HG02571 (cell line): ENCODE measurements around the gene MED7.

Experiments
- ATAC-seq: cut with Tn5 transposase; IDR thresholded peaks from one replicate; pipeline ENCODE4 v1.9.1; 2021; ENCODE audit warnings: mild to moderate bottlenecking, moderate library complexity; ENCODE audit not compliant: unreplicated experiment

Gene MED7

GRCh38 chr5:157164521-157164920 lies 21.9 kb upstream of the MED7 start:
- ATAC-seq, result no peak

DNA sequence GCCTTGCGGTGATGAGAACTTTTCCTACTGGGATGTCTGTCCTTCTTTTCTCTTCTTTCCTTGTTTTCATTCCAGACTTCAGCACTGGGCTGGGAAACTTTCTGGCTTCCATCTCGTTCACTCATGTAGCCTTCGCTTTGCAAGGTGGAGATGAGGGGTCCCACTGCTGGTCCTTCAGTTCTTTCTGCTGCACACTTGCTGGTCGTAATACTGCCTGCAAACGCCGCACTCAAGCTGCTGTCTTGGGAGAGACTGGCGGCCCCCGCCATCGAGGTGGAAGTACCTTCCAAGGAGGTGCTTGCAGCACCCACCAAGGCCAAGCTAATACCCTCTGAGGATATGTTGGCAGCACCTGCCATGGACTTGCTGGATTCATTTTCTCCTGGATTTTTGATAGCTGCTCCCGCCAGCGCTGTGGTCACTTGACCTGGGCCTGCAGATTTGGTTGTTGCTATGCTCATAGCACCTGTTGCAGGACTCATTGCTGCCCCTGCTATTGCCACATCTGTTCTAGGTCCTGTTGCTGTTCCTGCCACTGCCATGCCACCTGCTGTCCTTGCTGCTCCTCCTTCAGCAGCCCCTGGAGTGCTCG lies 20.4 kb upstream of the MED7 start:
- no peak for ATAC-seq

DNA sequence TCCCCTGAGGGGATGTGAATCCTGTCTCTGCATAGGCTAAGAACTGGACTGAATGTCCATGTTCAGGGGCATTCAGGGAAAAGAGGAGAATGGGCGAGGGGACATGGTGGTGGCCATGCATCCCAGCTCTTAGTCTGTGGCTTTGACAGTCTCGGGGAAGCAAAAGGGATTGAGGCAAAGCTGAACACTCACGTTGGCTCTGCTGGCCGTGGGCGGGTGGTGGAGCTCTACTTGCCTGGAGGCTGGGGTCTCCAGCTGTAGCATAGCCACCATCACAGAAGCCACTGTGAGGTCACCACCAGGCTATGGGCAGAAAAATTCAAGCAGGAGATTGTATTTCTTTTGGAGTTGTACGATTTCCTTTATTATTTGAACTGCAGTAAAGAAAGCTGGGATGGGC lies 19.3 kb upstream of the MED7 start:
- no peak for ATAC-seq

DNA sequence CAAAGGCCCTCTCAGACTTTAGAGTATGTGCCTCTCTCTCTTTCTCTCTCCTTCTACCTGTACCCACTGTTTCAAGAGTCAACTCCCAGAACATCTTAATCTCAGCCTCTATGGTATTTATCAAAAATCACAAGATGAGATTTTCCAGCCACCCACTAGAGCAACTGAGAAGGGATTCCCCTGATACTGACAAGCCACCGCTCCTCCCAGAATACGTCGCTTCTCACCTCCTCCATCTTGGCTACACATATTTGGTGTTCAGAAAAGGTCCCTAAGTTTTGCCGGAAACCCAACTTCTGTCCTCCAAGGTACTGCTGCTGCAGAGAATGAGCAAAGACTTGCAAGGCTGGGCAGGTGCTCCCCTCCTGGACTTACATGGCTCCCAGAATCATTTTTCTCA lies 17.3 kb upstream of the MED7 start:
- ATAC-seq, result no peak

DNA sequence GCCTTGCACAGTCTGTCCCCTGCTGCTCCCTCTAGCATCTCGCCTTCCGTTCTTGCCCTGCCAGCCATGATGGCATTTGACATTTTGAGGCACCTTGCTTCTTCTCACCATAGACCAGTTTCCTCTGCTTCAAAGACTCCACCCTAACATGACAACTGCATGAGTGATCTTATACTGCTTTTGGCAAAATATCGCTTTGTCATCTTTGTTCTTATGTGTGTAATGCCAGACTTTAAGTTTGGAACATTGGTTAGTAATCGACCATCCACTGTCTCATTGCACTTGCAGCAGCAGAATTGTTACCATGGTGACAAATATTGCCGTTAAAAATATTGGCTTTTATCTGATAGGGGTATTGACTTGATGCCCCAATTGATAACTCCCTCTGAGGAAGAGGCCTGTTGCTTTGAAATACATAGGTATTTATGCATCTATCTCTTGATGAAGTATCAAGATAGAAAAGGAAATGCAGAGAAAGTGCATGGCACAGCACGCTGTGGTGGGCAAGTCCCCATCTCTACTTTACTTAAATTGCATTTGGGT lies 16.6 kb upstream of the MED7 start:
- ATAC-seq, result no peak

DNA sequence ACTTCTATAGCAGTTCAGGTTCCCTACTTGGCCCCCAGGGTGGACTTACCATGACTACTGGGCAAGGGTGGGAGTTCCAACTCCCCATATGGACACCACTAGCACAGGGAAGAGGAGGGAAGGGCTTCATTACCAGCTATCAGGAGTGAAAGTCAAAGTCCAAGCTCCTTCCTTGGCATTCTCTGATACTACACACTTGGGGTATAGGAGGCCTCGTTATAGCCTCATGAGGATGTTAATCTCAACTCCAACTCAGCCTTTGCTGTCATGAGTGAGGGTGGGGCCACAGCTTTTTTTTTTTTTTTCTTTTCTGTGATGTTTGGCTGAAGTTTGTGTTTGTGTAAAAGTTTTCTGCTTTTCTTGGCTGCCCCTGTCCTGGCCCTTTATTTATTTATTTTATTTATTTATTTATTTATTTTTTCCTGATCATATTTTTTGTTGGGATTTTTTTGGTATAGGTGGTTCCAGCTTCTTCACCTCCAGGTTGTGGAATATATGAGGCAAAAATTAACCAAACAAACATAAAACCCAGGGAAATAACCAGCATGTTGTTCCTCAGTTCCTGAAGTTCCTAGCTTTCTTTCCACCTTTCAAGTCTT lies 14.7 kb upstream of the MED7 start:
- ATAC-seq, result no peak

- ATAC-seq, result no peak
Observed at GRCh38 chr5:157155297-157155696, 12.6 kb upstream of the MED7 start.

DNA sequence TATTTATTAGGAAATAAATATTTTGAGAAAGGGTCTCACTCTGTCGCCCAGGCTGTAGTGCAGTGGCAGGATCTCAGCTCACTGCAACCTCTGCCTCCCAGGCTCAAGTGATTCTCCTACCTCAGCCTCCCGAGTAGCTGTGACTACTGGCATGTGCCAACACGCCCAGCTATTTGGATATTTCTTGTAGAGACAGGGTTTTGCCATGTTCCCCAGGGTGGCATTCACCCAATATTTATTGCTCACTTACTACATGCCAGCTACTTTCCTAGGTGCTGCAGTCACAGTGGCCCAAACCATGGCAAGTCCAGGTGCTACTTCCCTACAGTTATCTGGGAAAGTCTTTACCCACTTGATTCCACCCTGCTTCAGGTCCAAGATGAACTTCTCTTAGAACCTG lies 8.3 kb upstream of the MED7 start:
- no peak for ATAC-seq

GRCh38 chr5:157148734-157149615 lies 6.3 kb upstream of the MED7 start:
- ATAC-seq, result no peak

GRCh38 chr5:157143127-157143971 lies 684 bp upstream of the MED7 start:
- ATAC-seq, result peak; percentile 32

DNA sequence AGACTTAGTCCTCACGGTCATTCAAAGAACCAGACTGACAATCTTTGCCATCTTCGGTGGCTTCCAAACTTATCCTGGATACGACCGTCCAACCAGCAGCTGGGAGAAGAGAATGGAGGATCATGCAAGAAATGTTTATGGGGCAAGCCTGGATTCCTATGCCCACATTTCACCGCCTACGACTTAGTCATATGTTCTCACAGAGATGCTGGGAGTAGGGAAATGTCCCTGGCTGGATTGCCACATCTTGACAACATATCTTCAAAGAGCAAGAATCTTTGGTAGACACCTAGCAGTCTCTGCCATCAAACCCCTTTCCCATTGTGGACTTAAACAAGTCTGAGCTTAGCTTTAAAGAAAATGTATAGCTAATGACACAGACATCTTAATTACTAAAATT lies 5.0 kb downstream of the MED7 start:
- no peak for ATAC-seq

- no peak for ATAC-seq
Observed at GRCh38 chr5:157132281-157132612, 10.4 kb downstream of the MED7 start.

DNA sequence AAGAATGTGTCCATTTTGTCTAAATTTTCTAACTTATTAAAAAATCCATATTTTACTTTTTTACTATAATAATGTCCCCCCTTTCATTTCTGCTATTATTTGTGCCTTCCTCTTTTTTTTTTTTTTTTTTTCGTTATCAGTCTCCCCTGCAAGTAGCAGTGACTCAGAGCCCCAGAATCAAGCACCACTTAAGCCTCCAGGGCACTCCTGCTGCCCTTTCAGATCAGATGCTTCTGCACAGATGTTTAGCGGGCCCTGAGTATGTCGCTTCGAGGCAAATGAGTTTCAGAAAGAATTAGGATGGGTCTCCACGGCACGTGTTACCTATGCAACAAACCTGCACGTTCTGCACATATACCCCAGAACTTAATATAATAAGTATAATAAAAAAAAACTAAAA lies 11.7 kb downstream of the MED7 start:
- ATAC-seq, result no peak

GRCh38 chr5:157121709-157122108 lies 21.0 kb downstream of the MED7 start:
- no peak for ATAC-seq

GRCh38 chr5:157120102-157120501 lies 22.6 kb downstream of the MED7 start:
- no peak for ATAC-seq

DNA sequence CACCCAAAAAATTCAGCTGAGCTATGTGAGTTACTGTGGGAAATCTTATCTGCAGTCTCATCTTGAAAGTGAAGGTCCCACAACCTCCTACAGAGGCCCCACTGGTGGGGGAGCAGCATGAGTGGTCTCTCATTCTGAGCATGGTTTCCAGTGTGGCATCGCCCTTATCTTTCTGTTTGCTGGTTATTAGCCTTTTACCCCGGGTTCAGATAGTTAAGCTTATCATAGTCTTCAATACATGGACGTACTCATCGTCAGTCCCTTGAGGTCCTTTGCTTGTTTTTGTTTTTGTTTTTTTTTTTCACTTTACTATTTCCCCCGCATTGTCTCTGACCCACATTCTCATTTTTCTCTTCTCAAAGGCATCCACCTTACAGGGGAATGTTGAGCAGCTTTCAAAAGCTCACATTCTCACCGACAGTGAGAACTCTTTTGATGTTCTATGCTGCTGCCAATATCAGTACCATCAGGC lies 26.1 kb downstream of the MED7 start:
- no peak for ATAC-seq

GRCh38 chr5:157115502-157115901 lies 27.2 kb downstream of the MED7 start:
- ATAC-seq, result no peak

DNA sequence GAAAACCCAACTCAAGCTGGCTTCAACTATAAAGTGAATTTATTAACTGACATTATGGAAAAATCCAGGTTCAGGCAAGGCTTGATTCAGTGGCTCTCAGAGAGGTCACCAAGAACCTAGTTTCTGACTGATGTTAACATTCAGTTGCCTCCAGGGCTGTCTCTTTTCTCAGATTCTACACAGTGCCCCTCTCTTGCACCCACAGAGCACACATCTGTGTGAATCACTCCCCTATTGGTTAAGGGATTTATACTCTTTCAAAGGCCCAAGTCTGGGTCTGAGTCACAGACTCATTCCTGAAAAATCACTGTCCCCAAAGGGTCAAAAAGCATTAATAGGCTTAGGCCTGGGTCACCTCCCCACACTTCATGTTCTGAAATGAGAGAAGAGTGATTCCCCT lies 27.7 kb downstream of the MED7 start:
- ATAC-seq, result no peak

DNA sequence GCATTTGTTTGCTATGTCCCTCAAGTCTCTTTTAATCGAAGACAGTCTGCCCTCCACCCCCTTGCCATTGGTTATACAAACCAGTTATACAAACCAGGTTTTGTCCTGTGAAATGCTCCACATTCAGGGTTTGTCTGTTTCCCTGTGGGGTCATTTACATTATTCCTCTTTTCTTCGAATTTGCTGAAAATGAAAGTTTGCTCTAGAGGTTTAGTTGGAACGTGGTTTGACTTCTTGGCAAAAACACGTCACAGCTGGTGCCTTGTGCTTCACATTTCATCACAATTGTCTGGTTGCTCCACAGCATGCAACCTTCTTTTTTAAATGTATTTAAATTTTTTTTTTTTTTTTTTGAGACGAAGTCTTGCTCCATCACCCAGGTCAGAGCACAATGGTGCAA lies 29.7 kb downstream of the MED7 start:
- ATAC-seq, result no peak

DNA sequence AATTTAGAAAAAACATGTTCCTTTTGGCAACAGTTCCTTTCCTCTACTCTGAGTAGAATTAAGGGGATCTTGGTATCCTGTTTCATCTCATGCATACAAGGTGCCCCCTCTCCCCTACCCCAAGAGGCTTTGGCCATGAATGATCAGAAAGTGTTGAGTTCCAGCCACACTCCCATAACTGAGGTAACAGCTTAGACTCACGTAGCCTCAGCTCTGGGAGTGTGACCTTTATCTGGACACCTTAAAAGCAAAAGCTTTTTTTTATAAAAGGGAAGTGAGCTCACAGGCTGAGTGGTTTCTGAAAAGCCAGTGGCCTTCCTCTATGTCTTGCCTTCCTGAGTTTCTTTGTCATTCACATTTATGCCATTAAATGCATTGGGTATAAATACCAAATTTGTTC lies 32.9 kb downstream of the MED7 start:
- ATAC-seq, result peak; percentile 66

GRCh38 chr5:157108976-157109375 lies 33.7 kb downstream of the MED7 start, which contains the start of gene HAVCR2:
Gene HAVCR2, minus strand, starts transcription at chr5:157109044. Its CDS starts 61 bp downstream, at chr5:157108983.
- ATAC-seq, result peak; percentile 61
